GM12878 (cell line): ENCODE measurements around the gene CENPA. TPM values are rescaled to one million over a fixed set of nuclear protein-coding genes. Genes with fewer than 3 reads are reported as not detected.

Experiments
- ASH2L ChIP-seq: fragments of 300-600, 200-600 bp; sonication (generic); IDR thresholded peaks from 2 replicates; pipeline ENCODE4 v1.6.1; 2017; ENCODE audit warnings: low read depth, mild to moderate bottlenecking, borderline replicate concordance
- CBFB ChIP-seq: IDR thresholded peaks from 2 replicates; pipeline ENCODE4 v1.6.1; 2016; ENCODE audit warnings: antibody characterized with exemption, low read depth
- CBX5 ChIP-seq: sonication (generic); IDR thresholded peaks from 2 replicates; pipeline ENCODE4 v1.6.1; 2016; ENCODE audit warnings: low read depth, moderate library complexity, mild to moderate bottlenecking, inconsistent platforms
- EED ChIP-seq: sonication (generic); IDR thresholded peaks from 2 replicates; pipeline ENCODE4 v1.6.1; 2016; ENCODE audit warnings: antibody characterized with exemption, low read depth
- EZH2 ChIP-seq: IDR thresholded peaks from 2 replicates; pipeline ENCODE4 v1.6.1; 2012; ENCODE audit warnings: low read depth, mild to moderate bottlenecking, control low read depth, inconsistent platforms, low read length, borderline replicate concordance; ENCODE audit not compliant: control insufficient read depth
- GATAD2B ChIP-seq: fragments of 450-650 bp; conservative IDR thresholded peaks from 2 replicates; pipeline ENCODE4 v1.6.1; 2017; ENCODE audit warnings: low read depth, mild to moderate bottlenecking, moderate library complexity
- LARP7 ChIP-seq: fragments of 450-650 bp; IDR thresholded peaks from 2 replicates; pipeline ENCODE4 v1.6.1; 2017; ENCODE audit warnings: mild to moderate bottlenecking
- PAX5 ChIP-seq: IDR thresholded peaks from 2 replicates; pipeline ENCODE4 v1.6.1; 2011; ENCODE audit warnings: low read depth, low read length, borderline replicate concordance
- PKNOX1 ChIP-seq: fragments of 450-650 bp; IDR thresholded peaks from 2 replicates; pipeline ENCODE4 v1.6.1; 2016; ENCODE audit warnings: mild to moderate bottlenecking
- RUNX3 ChIP-seq: IDR thresholded peaks from 2 replicates; pipeline ENCODE4 v1.6.1; 2012; ENCODE audit warnings: low read length, inconsistent platforms
- SMC3 ChIP-seq: IDR thresholded peaks from 2 replicates; pipeline ENCODE4 v1.6.1; 2011; ENCODE audit warnings: low read length, improper control_type of control experiment, borderline replicate concordance
- ZBED1 ChIP-seq: IDR thresholded peaks from 2 replicates; pipeline ENCODE4 v1.6.1; 2016; ENCODE audit warnings: borderline replicate concordance
- ZBTB11 ChIP-seq: fragments of 450-650 bp; formaldehyde crosslinking; IDR thresholded peaks from 2 replicates; pipeline ENCODE4 v1.5.0; 2022; ENCODE audit warnings: mild to moderate bottlenecking, missing genetic modification characterization
- polyA plus RNA-seq, 11 experiments: library from polyadenylated mRNA; depleted of rRNA in 4 of 11; unstranded in 6 of 11; stranded (reverse) in 5 of 11; fragments of >200 nt; fragmentation: Nextera tagmentation in 4 of 11; fragmentation: Illumina TruSeq in 1 of 11; extraction: Ambion mirVana in 4 of 11; extraction: Trizol in 1 of 11; gene quantifications; 1 replicate in 1 of 11; 2 replicates in 10 of 11; pipeline versions ENCODE4 v1.2.1 to v1.2.3, GENCODE V29; 2011 to 2016; ENCODE audit warnings: inconsistent platforms in 2 of 11, missing spikeins in 2 of 11, low read depth in 1 of 11
- total RNA-seq, 4 experiments: library from RNA; depleted of rRNA in 3 of 4; stranded (reverse); fragments of >200 nt in 3 of 4; fragmentation: Illumina TruSeq in 1 of 4; extraction: Trizol in 1 of 4; gene quantifications; 2 replicates each; pipeline versions ENCODE4 v1.2.1 to v1.2.3, GENCODE V29; 2013 to 2021
- TF ChIP-seq, protein P1 (sequence below): fragments of 450-650 bp; IDR thresholded peaks from 2 replicates; pipeline ENCODE4 v1.6.1; 2018; ENCODE audit warnings: borderline replicate concordance, mild to moderate bottlenecking; ENCODE audit not compliant: partially characterized antibody
- TF ChIP-seq, protein P2 (sequence below): fragments of 450-650 bp; IDR thresholded peaks from 2 replicates; pipeline ENCODE4 v1.6.1; 2017; ENCODE audit warnings: mild to moderate bottlenecking, moderate library complexity
- TF ChIP-seq, protein P3 (sequence below): IDR thresholded peaks from 2 replicates; pipeline ENCODE4 v1.6.1; 2011; ENCODE audit warnings: borderline replicate concordance, low read depth, mild to moderate bottlenecking, moderate library complexity, low read length; ENCODE audit not compliant: insufficient read depth, poor library complexity, severe bottlenecking

Gene CENPA
- total and polyA plus RNA-seq, 10 of the 15 experiments (the other 5 are each of a cell fraction or from before 2014, with no cell fraction given): 8.1 to 66.6 (median 36.7) TPM

DNA sequence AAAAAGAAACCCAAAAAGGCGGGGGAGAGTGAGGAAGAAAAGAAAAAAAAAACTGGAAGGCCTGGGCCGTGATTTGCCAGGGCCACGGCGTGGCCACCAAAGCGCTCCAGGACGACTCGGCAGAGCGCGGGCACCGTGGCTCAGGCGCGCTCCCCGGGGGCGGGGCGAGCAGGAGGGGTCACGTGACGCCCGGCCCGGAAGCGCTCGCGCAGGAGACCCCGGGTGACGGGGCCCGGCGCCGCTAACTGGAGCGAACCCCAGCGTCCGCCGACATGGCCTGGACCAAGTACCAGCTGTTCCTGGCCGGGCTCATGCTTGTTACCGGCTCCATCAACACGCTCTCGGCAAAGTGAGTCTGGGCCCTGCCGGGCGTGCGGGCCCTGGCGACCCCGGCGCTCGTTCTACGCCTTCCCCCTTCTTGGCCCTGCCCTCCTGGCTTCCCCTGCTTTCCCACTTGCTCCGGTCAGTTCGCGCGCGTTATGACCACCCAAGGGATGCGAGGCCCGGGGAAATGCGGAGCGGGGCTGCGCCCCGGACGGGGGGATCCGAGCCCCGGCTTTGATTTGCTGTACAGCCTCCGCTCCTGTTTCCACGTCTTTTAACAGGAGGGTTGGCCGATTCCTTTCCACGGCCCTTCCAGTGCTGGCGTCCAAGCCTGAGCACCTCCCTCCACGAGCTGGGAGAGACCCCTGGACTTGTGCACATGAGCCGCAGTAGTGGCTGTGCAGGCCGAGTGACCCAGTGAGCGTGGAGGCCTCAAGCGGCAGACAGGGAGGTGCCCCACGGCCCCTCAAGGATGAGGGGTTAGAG, 21.6 kb upstream of the CENPA start, which contains the start of gene SLC35F6 (continued):
- TF ChIP-seq SMC3 (no peak), PKNOX1 (peak; percentile 9; the same call in 1 of the 2 replicates), CBX5 (no peak), GATAD2B (peak; percentile 86; the same call in 1 of the 2 replicates), ZBTB11 (peak; percentile 66), EED (no peak), RUNX3 (no peak), PAX5 (peak; percentile 42; the same call in 1 of the 2 replicates), EZH2 (no peak), CBFB (0 out of 2 replicates have a peak, but pooled peaks have one; percentile 29), LARP7 (peak; percentile 56), ASH2L (no peak), ZBED1 (no peak)
- TF ChIP-seq, protein P1, sequence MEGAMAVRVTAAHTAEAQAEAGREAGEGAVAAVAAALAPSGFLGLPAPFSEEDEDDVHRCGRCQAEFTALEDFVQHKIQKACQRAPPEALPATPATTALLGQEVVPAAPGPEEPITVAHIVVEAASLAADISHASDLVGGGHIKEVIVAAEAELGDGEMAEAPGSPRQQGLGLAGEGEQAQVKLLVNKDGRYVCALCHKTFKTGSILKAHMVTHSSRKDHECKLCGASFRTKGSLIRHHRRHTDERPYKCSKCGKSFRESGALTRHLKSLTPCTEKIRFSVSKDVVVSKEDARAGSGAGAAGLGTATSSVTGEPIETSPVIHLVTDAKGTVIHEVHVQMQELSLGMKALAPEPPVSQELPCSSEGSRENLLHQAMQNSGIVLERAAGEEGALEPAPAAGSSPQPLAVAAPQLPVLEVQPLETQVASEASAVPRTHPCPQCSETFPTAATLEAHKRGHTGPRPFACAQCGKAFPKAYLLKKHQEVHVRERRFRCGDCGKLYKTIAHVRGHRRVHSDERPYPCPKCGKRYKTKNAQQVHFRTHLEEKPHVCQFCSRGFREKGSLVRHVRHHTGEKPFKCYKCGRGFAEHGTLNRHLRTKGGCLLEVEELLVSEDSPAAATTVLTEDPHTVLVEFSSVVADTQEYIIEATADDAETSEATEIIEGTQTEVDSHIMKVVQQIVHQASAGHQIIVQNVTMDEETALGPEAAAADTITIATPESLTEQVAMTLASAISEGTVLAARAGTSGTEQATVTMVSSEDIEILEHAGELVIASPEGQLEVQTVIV: peak; percentile 64
- TF ChIP-seq, protein P2, sequence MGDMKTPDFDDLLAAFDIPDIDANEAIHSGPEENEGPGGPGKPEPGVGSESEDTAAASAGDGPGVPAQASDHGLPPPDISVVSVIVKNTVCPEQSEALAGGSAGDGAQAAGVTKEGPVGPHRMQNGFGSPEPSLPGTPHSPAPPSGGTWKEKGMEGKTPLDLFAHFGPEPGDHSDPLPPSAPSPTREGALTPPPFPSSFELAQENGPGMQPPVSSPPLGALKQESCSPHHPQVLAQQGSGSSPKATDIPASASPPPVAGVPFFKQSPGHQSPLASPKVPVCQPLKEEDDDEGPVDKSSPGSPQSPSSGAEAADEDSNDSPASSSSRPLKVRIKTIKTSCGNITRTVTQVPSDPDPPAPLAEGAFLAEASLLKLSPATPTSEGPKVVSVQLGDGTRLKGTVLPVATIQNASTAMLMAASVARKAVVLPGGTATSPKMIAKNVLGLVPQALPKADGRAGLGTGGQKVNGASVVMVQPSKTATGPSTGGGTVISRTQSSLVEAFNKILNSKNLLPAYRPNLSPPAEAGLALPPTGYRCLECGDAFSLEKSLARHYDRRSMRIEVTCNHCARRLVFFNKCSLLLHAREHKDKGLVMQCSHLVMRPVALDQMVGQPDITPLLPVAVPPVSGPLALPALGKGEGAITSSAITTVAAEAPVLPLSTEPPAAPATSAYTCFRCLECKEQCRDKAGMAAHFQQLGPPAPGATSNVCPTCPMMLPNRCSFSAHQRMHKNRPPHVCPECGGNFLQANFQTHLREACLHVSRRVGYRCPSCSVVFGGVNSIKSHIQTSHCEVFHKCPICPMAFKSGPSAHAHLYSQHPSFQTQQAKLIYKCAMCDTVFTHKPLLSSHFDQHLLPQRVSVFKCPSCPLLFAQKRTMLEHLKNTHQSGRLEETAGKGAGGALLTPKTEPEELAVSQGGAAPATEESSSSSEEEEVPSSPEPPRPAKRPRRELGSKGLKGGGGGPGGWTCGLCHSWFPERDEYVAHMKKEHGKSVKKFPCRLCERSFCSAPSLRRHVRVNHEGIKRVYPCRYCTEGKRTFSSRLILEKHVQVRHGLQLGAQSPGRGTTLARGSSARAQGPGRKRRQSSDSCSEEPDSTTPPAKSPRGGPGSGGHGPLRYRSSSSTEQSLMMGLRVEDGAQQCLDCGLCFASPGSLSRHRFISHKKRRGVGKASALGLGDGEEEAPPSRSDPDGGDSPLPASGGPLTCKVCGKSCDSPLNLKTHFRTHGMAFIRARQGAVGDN: 0 out of 2 replicates have a peak, but pooled peaks have one; percentile 46
- TF ChIP-seq, protein P3, sequence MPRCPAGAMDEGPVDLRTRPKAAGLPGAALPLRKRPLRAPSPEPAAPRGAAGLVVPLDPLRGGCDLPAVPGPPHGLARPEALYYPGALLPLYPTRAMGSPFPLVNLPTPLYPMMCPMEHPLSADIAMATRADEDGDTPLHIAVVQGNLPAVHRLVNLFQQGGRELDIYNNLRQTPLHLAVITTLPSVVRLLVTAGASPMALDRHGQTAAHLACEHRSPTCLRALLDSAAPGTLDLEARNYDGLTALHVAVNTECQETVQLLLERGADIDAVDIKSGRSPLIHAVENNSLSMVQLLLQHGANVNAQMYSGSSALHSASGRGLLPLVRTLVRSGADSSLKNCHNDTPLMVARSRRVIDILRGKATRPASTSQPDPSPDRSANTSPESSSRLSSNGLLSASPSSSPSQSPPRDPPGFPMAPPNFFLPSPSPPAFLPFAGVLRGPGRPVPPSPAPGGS: no peak
